CD14-positive monocyte (primary cell): ENCODE measurements around the gene AOPEP. TPM values are rescaled to one million over a fixed set of nuclear protein-coding genes. Genes with fewer than 3 reads are reported as not detected.

ENCODE experiments used
- DNase-seq, 3 donors: peaks; one replicate each; pipeline ENCODE4 v3.0.0-alpha.2; 2011 to 2022
- H2AFZ ChIP-seq: 2 replicates; pipeline ENCODE4 v1.6.0; 2012; ENCODE audit warnings: mild to moderate bottlenecking, low read depth, low read length, inconsistent platforms; ENCODE audit not compliant: insufficient read depth, poor library complexity, severe bottlenecking
- H3K27ac ChIP-seq, 2 donors: 1 replicate in 1 of 2; 2 replicates in 1 of 2; pipeline ENCODE4 v1.5.1; 2012 to 2013; ENCODE audit warnings: low read length in 2 of 2, control low read depth in 1 of 2, inconsistent platforms in 1 of 2, low read depth in 1 of 2, mild to moderate bottlenecking in 1 of 2
- H3K27me3 ChIP-seq, 2 donors: one replicate each; pipeline versions ENCODE4 v1.6.0 to v1.6.1; 2011 to 2013; ENCODE audit warnings: low read length in 2 of 2; ENCODE audit not compliant: control insufficient read depth in 2 of 2, insufficient read depth in 2 of 2
- H3K36me3 ChIP-seq, 2 donors: replicated peaks in 1 of 2; 1 replicate in 1 of 2; 2 replicates in 1 of 2; pipeline versions ENCODE4 v1.5.1 to v1.6.1; 2012 to 2013; ENCODE audit warnings: low read length in 2 of 2, control low read depth in 1 of 2, inconsistent platforms in 1 of 2, mild to moderate bottlenecking in 1 of 2; ENCODE audit not compliant: insufficient read depth in 2 of 2, control insufficient read depth in 1 of 2
- H3K4me1 ChIP-seq, 2 donors: 1 replicate in 1 of 2; 2 replicates in 1 of 2; pipeline versions ENCODE4 v1.5.1 to v1.6.1; 2012 to 2013; ENCODE audit warnings: low read length in 2 of 2, control low read depth in 1 of 2, inconsistent platforms in 1 of 2, mild to moderate bottlenecking in 1 of 2, moderate library complexity in 1 of 2; ENCODE audit not compliant: insufficient read depth in 2 of 2, control insufficient read depth in 1 of 2
- H3K4me2 ChIP-seq: replicated peaks from 2 replicates; pipeline ENCODE3; 2012; ENCODE audit warnings: low read length, moderate library complexity, mild to moderate bottlenecking; ENCODE audit not compliant: poor library complexity, severe bottlenecking; ENCODE audit errors: extremely low read depth
- H3K4me3 ChIP-seq, 3 experiments: fragments of 200-600 bp in 1 of 3; sonication (generic) in 1 of 3; replicated peaks in 1 of 3; 1 replicate in 2 of 3; 2 replicates in 1 of 3; pipeline ENCODE4 v1.5.1; 2011 to 2013; ENCODE audit warnings: low read length in 3 of 3, mild to moderate bottlenecking in 3 of 3, control low read depth in 2 of 3, low read depth in 2 of 3, inconsistent platforms in 1 of 3, moderate library complexity in 1 of 3
- H3K79me2 ChIP-seq: 2 replicates; pipeline ENCODE4 v1.6.0; 2012; ENCODE audit warnings: mild to moderate bottlenecking, control low read depth, inconsistent platforms, low read length, moderate library complexity; ENCODE audit not compliant: insufficient read depth
- H3K9ac ChIP-seq: 2 replicates; pipeline ENCODE4 v1.6.0; 2017; ENCODE audit warnings: low read length, mild to moderate bottlenecking; ENCODE audit not compliant: insufficient read depth, poor library complexity, severe bottlenecking
- H3K9me3 ChIP-seq, 2 donors: replicated peaks in 1 of 2; 1 replicate in 1 of 2; 2 replicates in 1 of 2; pipeline versions ENCODE4 v1.5.1 to v1.6.1; 2012 to 2013; ENCODE audit warnings: low read length in 2 of 2, control low read depth in 1 of 2; ENCODE audit not compliant: control insufficient read depth in 1 of 2, insufficient read depth in 1 of 2
- H4K20me1 ChIP-seq: 2 replicates; pipeline ENCODE4 v1.6.0; 2012; ENCODE audit warnings: mild to moderate bottlenecking, low read length, control low read depth, moderate library complexity; ENCODE audit not compliant: insufficient read depth
- H3K27ac Mint-ChIP-seq, 7 donors: one replicate each; pipeline ENCODE4 v1.8.0; 2020; ENCODE audit warnings: mild to moderate bottlenecking in 7 of 7, mixed read lengths in 7 of 7, moderate library complexity in 6 of 7, inconsistent platforms in 2 of 7
- H3K27me3 Mint-ChIP-seq, 3 donors: one replicate each; pipeline ENCODE4 v1.8.0; 2021 to 2022; ENCODE audit warnings: low read depth in 3 of 3, mild to moderate bottlenecking in 3 of 3, mixed read lengths in 3 of 3, moderate library complexity in 3 of 3, inconsistent platforms in 1 of 3
- H3K36me3 Mint-ChIP-seq, 2 donors: one replicate each; pipeline ENCODE4 v1.8.0; 2020; ENCODE audit warnings: mixed read lengths in 2 of 2, inconsistent platforms in 1 of 2, mild to moderate bottlenecking in 1 of 2
- H3K4me1 Mint-ChIP-seq: one replicate; pipeline ENCODE4 v1.8.0; 2020; ENCODE audit warnings: mild to moderate bottlenecking, mixed read lengths
- H3K4me3 Mint-ChIP-seq, 2 donors: one replicate each; pipeline ENCODE4 v1.8.0; 2020; ENCODE audit warnings: mild to moderate bottlenecking in 2 of 2, mixed read lengths in 2 of 2, moderate library complexity in 1 of 2
- H3K9me3 Mint-ChIP-seq, 7 donors: one replicate each; pipeline ENCODE4 v1.8.0; 2020 to 2022; ENCODE audit warnings: mixed read lengths in 7 of 7, mild to moderate bottlenecking in 6 of 7, moderate library complexity in 6 of 7, inconsistent platforms in 2 of 7
- WGBS: methylation state at CpG from one replicate; pipeline ENCODE4 v1.1.5; 2013; ENCODE audit warnings: missing lambda C conversion rate; ENCODE audit not compliant: insufficient coverage; 5-methylcytosine and 5-hydroxymethylcytosine counted together
- intact Hi-C, 2 donors: fragments of 100-400 bp; cut with micrococcal nuclease; formaldehyde crosslinking; loops; one replicate each; pipeline versions ENCODE4 v1.15.0 to v1.15.1; 2023
- polyA plus RNA-seq, 3 donors: library from polyadenylated mRNA; depleted of rRNA in 1 of 3; unstranded in 2 of 3; stranded (reverse) in 1 of 3; fragments of 300-500 nt in 2 of 3; fragments of >200 nt in 1 of 3; fragmentation: Illumina TruSeq in 2 of 3; gene quantifications; 1 replicate in 2 of 3; 2 replicates in 1 of 3; pipeline ENCODE4 v1.2.3, GENCODE V29; 2012 to 2021
- TF ChIP-seq, protein P1 (sequence below): fragments of 200-600 bp; IDR thresholded peaks from one replicate; pipeline ENCODE4 v1.8.0; 2022; ENCODE audit warnings: antibody characterized with exemption, mild to moderate bottlenecking

Gene AOPEP
- polyA plus RNA-seq, 3 donors, result 3.0 to 4.1 (median 3.1) TPM

GRCh38 chr9:94745806-94746540 is 19.5 kb downstream of the AOPEP start:
- no peak overlapping the region for H3K4me2 ChIP-seq
- WGBS, result no CpG with 5 or more reads among the region's 8 CpGs
- H3K9ac ChIP-seq, result no peak overlapping the region
- H3K9me3 ChIP-seq, result peaks cover 6 to 12% of the 10 kb centered on the region in 2 donors
- TF ChIP-seq, protein P1, sequence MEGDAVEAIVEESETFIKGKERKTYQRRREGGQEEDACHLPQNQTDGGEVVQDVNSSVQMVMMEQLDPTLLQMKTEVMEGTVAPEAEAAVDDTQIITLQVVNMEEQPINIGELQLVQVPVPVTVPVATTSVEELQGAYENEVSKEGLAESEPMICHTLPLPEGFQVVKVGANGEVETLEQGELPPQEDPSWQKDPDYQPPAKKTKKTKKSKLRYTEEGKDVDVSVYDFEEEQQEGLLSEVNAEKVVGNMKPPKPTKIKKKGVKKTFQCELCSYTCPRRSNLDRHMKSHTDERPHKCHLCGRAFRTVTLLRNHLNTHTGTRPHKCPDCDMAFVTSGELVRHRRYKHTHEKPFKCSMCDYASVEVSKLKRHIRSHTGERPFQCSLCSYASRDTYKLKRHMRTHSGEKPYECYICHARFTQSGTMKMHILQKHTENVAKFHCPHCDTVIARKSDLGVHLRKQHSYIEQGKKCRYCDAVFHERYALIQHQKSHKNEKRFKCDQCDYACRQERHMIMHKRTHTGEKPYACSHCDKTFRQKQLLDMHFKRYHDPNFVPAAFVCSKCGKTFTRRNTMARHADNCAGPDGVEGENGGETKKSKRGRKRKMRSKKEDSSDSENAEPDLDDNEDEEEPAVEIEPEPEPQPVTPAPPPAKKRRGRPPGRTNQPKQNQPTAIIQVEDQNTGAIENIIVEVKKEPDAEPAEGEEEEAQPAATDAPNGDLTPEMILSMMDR, result no peak
- Mint-ChIP-seq H3K27ac (no peak overlapping the region), H3K36me3 (peaks cover 21 to 24% of the 10 kb centered on the region in 2 donors), H3K4me3 (no peak overlapping the region), H3K27me3 (no peaks in the 10 kb centered on the region), H3K4me1 (peaks cover 18% of the 10 kb centered on the region), H3K9me3 (peaks cover 13 to 25% (median 15%) of the 10 kb centered on the region in 7 donors)
- no peak for DNase-seq
- peaks cover 5 to 9% of the 10 kb centered on the region in 2 donors for H3K4me1 ChIP-seq
- H3K36me3 ChIP-seq, result peaks cover 0 to 4% of the 10 kb centered on the region in 2 donors
- H4K20me1 ChIP-seq, result no peaks in the 10 kb centered on the region
- H2AFZ ChIP-seq, result no peak overlapping the region
- H3K27me3 ChIP-seq, result no peaks in the 10 kb centered on the region
- H3K4me3 ChIP-seq, result no peak overlapping the region
- intact Hi-C loops, result no loop called here
- H3K27ac ChIP-seq, result no peak overlapping the region
- H3K79me2 ChIP-seq, result no peaks in the 10 kb centered on the region

DNA sequence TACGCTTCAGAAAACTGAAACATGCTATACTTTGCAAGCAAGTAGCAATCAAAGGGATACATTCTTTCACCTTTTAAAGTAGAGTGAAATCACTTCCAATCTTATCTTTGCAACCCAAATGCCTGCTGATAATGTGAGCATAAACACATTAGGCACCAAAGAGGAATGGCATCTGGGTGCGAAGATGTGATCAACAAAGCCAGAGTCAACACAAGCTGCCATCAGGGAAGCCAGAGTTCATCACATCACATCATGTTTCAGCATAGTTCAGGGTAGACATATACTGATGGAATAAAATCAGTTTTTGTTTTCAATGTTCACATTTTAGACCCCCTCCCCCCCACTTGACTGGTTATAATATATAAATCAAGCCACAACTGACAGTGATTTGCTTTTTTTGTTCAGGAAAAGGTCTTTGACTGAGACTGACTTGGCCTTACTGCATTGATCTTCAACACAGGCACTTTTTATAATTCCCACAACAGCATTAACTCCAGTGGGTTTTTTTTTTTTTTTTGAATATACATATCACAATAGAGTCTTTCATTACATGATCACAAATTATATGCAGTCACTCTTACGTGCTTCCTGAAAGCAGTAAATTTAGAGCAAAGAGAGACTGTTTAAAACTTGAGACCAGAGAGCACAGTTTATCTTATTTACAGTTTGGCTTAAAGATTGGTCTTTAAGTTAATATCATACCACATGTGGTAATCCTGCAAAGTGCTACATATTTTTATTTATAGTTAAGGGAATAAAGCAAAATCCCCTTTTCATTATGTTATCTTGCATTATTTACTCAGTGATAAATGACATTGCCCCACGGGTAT is 20.3 kb downstream of the AOPEP start:
- peaks cover 0 to 4% of the 10 kb centered on the region in 2 donors for H3K36me3 ChIP-seq
- H3K27ac Mint-ChIP-seq, result no peak overlapping the region
- H3K79me2 ChIP-seq, result no peaks in the 10 kb centered on the region
- no peak overlapping the region for H3K27ac ChIP-seq
- no peak overlapping the region for H3K4me3 ChIP-seq
- no peaks in the 10 kb centered on the region for H3K27me3 Mint-ChIP-seq
- no peak for DNase-seq
- peaks cover 5 to 8% of the 10 kb centered on the region in 2 donors for H3K4me1 ChIP-seq
- H2AFZ ChIP-seq, result no peak overlapping the region
- H3K9ac ChIP-seq, result no peak overlapping the region
- peaks cover 6 to 12% of the 10 kb centered on the region in 2 donors for H3K9me3 ChIP-seq
- peaks cover 13% of the 10 kb centered on the region for H3K4me1 Mint-ChIP-seq
- peaks cover 13 to 25% (median 15%) of the 10 kb centered on the region in 7 donors for H3K9me3 Mint-ChIP-seq
- WGBS, result no CpG with 5 or more reads among the region's 4 CpGs
- H4K20me1 ChIP-seq, result no peaks in the 10 kb centered on the region
- peaks cover 21 to 24% of the 10 kb centered on the region in 2 donors for H3K36me3 Mint-ChIP-seq
- H3K27me3 ChIP-seq, result no peaks in the 10 kb centered on the region
- TF ChIP-seq, protein P1, result no peak
- intact Hi-C loops, result no loop called here
- H3K4me3 Mint-ChIP-seq, result no peak overlapping the region
- no peak overlapping the region for H3K4me2 ChIP-seq
